Omental fat pad (tissue), 4 donors: ENCODE data around the gene LPIN1. TPM values are rescaled to one million over a fixed set of nuclear protein-coding genes. Genes with fewer than 3 reads are reported as not detected.
"Not testable (repeated sequence)": the region's sequence is repeated elsewhere in the genome, so short reads cannot be mapped to it uniquely, and the experiment has no call there.

Experiments
- ATAC-seq: fragments of 150-250 bp; one replicate; pipeline ENCODE4 v1.9.1; 2016; ENCODE audit warnings: mild to moderate bottlenecking, moderate library complexity; ENCODE audit not compliant: low FRiP score
- DNase-seq: peaks from one replicate; pipeline ENCODE4 v3.0.0-alpha.2; 2019; ENCODE audit warnings: low spot score
- CTCF ChIP-seq, 3 donors: fragments of 450-650 bp; IDR thresholded peaks; one replicate each; pipeline ENCODE4 v1.5.1; 2016 to 2017; ENCODE audit warnings: antibody characterized with exemption in 3 of 3, mild to moderate bottlenecking in 3 of 3, moderate library complexity in 2 of 3
- total RNA-seq, 4 donors: library from RNA; depleted of rRNA; stranded (reverse); fragments of >200 nt; gene quantifications; one replicate each; pipeline ENCODE4 v1.1.0, GENCODE V29; 2016

The LPIN1 gene
- total RNA-seq, 4 donors from 2014 or later = 72.8 to 104 (median 89.1) TPM

GRCh38 chr2:11810237-11810977, 64.0 kb downstream of the LPIN1 start:
- DNase-seq = no peak
- ATAC-seq = no peak
- no peak for TF ChIP-seq CTCF (IDR thresholded peaks at IDR 0.05)

GRCh38 chr2:11811036-11811654, 64.7 kb downstream of the LPIN1 start:
- DNase-seq (no peak), ATAC-seq (no peak)
- TF ChIP-seq CTCF (IDR thresholded peaks at IDR 0.05) = no peak

GRCh38 chr2:11812466-11813248, 66.2 kb downstream of the LPIN1 start:
- TF ChIP-seq CTCF (IDR thresholded peaks at IDR 0.05) = no peak
- no peak for ATAC-seq
- no peak for DNase-seq

- ATAC-seq = not testable (repeated sequence)
Observed at GRCh38 chr2:11813345-11813744, 66.9 kb downstream of the LPIN1 start.

GRCh38 chr2:11813951-11814350, 67.5 kb downstream of the LPIN1 start:
- TF ChIP-seq CTCF (IDR thresholded peaks at IDR 0.05) = no peak
- DNase-seq (no peak), ATAC-seq (no peak)

More at GRCh38 chr2:11813345-11813744, 66.9 kb downstream of the LPIN1 start:
- DNase-seq = not testable (repeated sequence)

- ATAC-seq = no peak
- TF ChIP-seq CTCF (IDR thresholded peaks at IDR 0.05) = no peak
- no peak for DNase-seq
Observed at GRCh38 chr2:11814979-11815510, 68.6 kb downstream of the LPIN1 start.

GRCh38 chr2:11816935-11817334, 70.5 kb downstream of the LPIN1 start:
- not testable (repeated sequence) for DNase-seq, ATAC-seq
